GM12874 (cell line): ENCODE results near the gene UBE2K.

Source experiments
- TF ChIP-seq, protein P1 (sequence below): IDR thresholded peaks from 2 replicates; pipeline ENCODE4 v1.5.1; 2011; ENCODE audit warnings: low read depth, mild to moderate bottlenecking, control low read depth, low read length, moderate library complexity; ENCODE audit not compliant: insufficient read depth

UBE2K gene, protein sequence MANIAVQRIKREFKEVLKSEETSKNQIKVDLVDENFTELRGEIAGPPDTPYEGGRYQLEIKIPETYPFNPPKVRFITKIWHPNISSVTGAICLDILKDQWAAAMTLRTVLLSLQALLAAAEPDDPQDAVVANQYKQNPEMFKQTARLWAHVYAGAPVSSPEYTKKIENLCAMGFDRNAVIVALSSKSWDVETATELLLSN

DNA sequence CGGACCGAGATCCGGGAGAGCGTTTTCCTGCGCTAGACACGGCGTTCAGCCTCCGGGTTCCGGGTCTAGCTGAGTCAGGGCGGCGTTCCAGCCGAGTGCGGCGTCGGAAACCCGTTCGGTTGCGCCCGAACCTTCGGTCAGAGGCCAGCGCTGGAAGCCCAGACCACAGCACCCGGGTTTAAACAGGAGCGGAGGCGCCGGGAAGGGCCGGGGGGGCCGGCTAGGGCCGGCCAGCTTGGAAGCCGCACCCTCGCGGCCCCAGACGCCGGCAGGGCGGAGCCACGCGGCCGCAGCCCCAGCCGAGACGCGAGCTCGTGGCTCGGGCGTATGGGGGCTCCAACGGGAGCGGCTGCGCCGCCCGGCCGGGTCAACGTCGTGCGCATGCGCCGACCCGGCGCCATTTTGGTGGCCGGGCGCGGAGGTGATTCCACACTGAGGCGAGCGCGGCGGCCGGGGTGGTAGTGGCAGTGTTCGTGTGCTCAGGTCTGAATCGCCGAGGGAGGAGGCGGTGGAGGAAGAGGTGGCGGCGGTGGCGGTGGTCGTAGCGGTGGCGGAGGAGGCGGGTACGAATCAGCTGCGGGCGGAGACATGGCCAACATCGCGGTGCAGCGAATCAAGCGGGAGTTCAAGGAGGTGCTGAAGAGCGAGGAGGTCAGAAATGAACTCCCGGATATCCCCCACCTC is at the start of gene UBE2K:
Gene UBE2K (plus strand): TSS at position 397 of the 684 bp plus-strand sequence. CDS start 192 bp downstream, at position 589.
- TF ChIP-seq, protein P1, sequence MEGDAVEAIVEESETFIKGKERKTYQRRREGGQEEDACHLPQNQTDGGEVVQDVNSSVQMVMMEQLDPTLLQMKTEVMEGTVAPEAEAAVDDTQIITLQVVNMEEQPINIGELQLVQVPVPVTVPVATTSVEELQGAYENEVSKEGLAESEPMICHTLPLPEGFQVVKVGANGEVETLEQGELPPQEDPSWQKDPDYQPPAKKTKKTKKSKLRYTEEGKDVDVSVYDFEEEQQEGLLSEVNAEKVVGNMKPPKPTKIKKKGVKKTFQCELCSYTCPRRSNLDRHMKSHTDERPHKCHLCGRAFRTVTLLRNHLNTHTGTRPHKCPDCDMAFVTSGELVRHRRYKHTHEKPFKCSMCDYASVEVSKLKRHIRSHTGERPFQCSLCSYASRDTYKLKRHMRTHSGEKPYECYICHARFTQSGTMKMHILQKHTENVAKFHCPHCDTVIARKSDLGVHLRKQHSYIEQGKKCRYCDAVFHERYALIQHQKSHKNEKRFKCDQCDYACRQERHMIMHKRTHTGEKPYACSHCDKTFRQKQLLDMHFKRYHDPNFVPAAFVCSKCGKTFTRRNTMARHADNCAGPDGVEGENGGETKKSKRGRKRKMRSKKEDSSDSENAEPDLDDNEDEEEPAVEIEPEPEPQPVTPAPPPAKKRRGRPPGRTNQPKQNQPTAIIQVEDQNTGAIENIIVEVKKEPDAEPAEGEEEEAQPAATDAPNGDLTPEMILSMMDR, result no peak

DNA sequence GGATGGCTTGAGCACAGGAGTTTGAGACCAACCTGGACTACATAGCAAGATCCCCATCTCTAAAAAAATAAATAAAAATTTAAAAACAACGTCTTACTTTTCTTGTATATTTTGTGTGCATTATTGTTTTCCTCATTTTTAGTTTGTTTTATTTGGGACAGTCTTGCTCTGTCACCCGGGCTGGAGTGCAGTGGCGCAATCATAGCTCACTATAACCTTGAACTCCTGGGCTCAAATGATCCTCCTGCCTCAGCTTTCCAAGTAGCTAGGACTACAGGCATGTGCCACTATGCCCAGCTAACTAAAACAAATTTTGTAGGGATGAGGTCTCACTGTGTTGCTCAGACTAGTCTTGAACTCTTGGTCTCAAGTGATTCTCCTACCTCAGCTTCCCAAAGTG is 49.7 kb upstream of the UBE2K start:
- TF ChIP-seq, protein P1, result no peak

DNA sequence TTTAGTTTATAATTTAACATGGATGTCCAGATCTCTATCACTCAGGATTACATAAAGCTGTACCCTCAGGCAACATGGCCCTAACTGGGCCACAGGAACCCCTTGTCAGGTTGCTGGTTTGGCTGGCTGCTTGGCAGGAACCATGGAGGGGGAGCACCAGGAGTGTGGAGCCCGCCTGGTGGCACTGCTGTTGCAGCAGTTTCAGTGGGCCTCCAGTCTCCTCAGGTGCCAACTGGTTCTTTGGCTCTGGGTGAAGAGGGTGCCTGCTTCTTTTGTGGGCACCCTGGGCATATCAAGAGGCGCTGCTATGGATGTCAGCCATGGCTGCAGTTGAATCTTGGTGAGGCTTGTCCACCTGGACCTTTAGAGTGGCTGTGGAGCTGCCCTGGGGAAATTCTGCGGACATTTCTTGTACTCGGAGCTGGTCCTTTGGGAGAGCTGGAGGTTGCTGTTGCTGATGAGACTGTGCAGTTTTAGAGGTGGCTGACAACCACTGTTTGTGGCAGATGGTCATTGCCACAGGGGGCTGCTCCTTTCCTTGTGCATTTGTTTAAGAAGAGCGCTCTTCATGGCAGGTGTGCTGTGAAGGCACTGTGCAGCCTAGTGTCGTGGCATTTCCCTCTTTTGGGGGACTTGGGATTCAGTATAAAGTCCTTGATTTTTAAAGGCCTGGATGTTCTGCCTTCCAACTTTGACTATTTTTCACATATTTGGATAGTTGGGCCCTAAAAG is 48.9 kb upstream of the UBE2K start:
- TF ChIP-seq, protein P1, result no peak

DNA sequence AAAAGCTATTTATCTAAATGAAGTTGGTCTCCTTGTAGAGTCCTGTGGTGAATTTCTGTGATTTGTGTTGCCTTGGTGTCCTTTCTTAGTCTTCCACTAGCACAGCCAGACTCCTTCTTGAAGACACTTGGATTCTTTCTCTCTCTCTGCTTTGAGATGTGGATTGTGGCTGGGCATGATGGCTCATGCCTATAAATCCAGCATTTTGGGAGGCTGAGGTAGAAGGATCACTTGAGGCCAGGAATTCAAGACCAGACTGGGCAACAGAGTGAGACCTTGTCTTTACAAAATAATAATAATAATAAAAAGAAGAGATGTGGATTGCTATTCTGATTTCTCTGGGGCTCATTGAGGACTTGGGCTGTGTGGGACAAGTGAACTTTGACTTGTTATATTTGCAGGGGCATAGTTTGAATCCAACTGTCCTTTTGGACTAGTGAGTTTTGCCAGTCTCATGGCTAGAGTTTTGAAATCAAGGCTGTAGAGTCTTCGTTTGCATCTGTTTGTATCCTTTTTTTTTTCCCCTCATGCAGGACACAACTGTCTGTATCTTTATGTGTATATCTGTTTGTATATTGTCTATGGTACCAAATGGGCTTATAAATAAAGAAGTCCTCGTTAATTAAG is 48.2 kb upstream of the UBE2K start:
- TF ChIP-seq, protein P1, result no peak

DNA sequence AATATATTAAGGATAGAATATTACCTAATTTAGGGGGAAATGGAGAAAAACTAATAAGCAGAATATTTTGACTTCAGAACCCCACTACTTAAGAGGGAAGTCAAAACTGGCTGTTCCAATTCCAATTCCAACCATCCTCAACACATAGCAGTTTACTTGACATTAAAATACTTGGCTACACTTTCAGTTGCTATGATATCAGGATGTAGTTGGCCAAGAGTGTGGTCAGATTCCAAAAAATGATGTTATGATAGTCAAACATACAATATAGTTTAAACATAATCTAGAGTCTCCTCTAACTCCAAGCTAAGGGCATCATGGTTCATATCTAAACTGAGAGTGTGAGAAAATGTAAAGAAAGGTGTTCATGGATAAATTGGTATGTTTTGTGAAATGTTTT is 42.7 kb upstream of the UBE2K start:
- TF ChIP-seq, protein P1, result no peak

DNA sequence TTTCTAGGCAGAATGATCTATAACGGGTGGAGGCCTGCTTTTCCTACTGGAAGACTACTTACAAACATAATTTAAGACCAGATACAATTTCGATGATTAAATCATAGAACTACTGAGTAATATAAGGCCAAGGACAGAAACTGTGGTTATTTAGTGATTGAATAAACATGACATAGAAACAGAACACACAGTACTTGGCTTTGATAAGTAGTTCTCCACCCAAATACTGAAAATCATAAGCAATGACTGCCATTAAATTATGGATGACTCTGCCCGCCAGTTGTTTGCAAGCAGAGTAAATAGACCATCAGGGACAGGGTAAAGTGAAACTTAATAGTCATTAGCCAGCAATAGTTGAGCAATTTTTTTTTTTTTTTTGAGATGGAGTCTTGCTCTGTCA is 42.1 kb upstream of the UBE2K start:
- TF ChIP-seq, protein P1, result no peak

DNA sequence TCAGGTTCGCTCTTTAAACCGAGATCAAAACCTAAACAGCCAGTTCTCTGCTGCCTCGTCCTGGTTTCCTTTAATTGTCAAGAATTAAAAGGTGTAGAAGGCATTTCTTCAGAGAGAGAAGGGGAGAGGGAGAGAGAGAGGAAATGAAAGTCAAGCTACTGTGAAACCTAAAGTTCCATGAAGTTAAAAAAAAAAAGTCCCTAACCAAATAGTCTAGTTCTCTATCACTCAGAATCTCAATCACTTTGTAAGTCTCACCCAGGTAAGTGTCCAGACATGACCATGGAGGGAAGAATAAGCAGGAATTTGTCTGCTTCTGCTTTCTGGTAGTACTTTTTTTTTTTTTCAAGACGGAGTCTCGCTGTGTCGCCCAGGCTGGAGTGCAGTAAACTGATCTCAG is 40.5 kb upstream of the UBE2K start:
- TF ChIP-seq, protein P1, result no peak
